ENCODE results near the gene PMM1. TPM values are rescaled to one million over a fixed set of nuclear protein-coding genes. Genes with fewer than 3 reads are reported as not detected.

Gene PMM1
- total RNA-seq, 1 donor from 2014 or later = 51.3 TPM

GRCh38 chr22:41587347-41587723 is 2.3 kb downstream of the PMM1 start:
- peaks cover 14% of the 10 kb centered on the region for H3K36me3 Mint-ChIP-seq (ENCODE audit: insufficient read depth)
- no peaks in the 10 kb centered on the region for H3K27me3 Mint-ChIP-seq
- no peaks in the 10 kb centered on the region for H3K9me3 Mint-ChIP-seq (ENCODE audit: low read depth)
- peak overlapping the region; percentile 94 for H3K4me3 Mint-ChIP-seq (ENCODE audit: low read depth)
- TF ChIP-seq CTCF (IDR thresholded peaks at IDR 0.05; ENCODE audit: unreplicated experiment) = no peak
- H3K27ac Mint-ChIP-seq = peak overlapping the region; percentile 97
- peaks cover 20% of the 10 kb centered on the region for H3K4me1 Mint-ChIP-seq (ENCODE audit: low read depth)
- DNase-seq (ENCODE audit: low spot score, unreplicated experiment) = no peak

GRCh38 chr22:41585898-41586297 is 3.7 kb downstream of the PMM1 start:
- Mint-ChIP-seq H3K36me3 (ENCODE audit: insufficient read depth) (peaks cover 14% of the 10 kb centered on the region), H3K4me3 (ENCODE audit: low read depth) (no peak overlapping the region), H3K4me1 (ENCODE audit: low read depth) (peaks cover 20% of the 10 kb centered on the region), H3K9me3 (ENCODE audit: low read depth) (no peaks in the 10 kb centered on the region), H3K27me3 (no peaks in the 10 kb centered on the region), H3K27ac (peak overlapping the region; percentile 59)
- DNase-seq (ENCODE audit: low spot score, unreplicated experiment) = no peak
- no peak for TF ChIP-seq CTCF (IDR thresholded peaks at IDR 0.05; ENCODE audit: unreplicated experiment)

- no peak for DNase-seq (ENCODE audit: low spot score, unreplicated experiment)
- no peaks in the 10 kb centered on the region for H3K27me3 Mint-ChIP-seq
- peaks cover 20% of the 10 kb centered on the region for H3K4me1 Mint-ChIP-seq (ENCODE audit: low read depth)
- no peak overlapping the region for H3K4me3 Mint-ChIP-seq (ENCODE audit: low read depth)
- H3K27ac Mint-ChIP-seq = peak overlapping the region; percentile 63
- no peaks in the 10 kb centered on the region for H3K9me3 Mint-ChIP-seq (ENCODE audit: low read depth)
- TF ChIP-seq CTCF (IDR thresholded peaks at IDR 0.05; ENCODE audit: unreplicated experiment) = no peak
- peaks cover 14% of the 10 kb centered on the region for H3K36me3 Mint-ChIP-seq (ENCODE audit: insufficient read depth)
Observed at GRCh38 chr22:41584881-41585280, 4.8 kb downstream of the PMM1 start.

- Mint-ChIP-seq H3K27me3 (no peaks in the 10 kb centered on the region), H3K27ac (peak overlapping the region; percentile 51), H3K9me3 (ENCODE audit: low read depth) (no peaks in the 10 kb centered on the region), H3K4me3 (ENCODE audit: low read depth) (no peak overlapping the region), H3K36me3 (ENCODE audit: insufficient read depth) (peaks cover 14% of the 10 kb centered on the region), H3K4me1 (ENCODE audit: low read depth) (peaks cover 5% of the 10 kb centered on the region)
- no peak for TF ChIP-seq CTCF (IDR thresholded peaks at IDR 0.05; ENCODE audit: unreplicated experiment)
- DNase-seq (ENCODE audit: low spot score, unreplicated experiment) = no peak
Observed at GRCh38 chr22:41582694-41583093, 6.9 kb downstream of the PMM1 start.

GRCh38 chr22:41579997-41580355 is 9.7 kb downstream of the PMM1 start:
- H3K27me3 Mint-ChIP-seq = no peaks in the 10 kb centered on the region
- peaks cover 18% of the 10 kb centered on the region for H3K36me3 Mint-ChIP-seq (ENCODE audit: insufficient read depth)
- TF ChIP-seq CTCF (IDR thresholded peaks at IDR 0.05; ENCODE audit: unreplicated experiment) = no peak
- DNase-seq (ENCODE audit: low spot score, unreplicated experiment) = no peak
- H3K9me3 Mint-ChIP-seq (ENCODE audit: low read depth) = no peaks in the 10 kb centered on the region
- no peak overlapping the region for H3K4me3 Mint-ChIP-seq (ENCODE audit: low read depth)
- H3K4me1 Mint-ChIP-seq (ENCODE audit: low read depth) = peaks cover 1% of the 10 kb centered on the region
- H3K27ac Mint-ChIP-seq = no peak overlapping the region
